H1 (cell line): ENCODE measurements around the gene RABEP2. TPM values are rescaled to one million over a fixed set of nuclear protein-coding genes. Genes with fewer than 3 reads are reported as not detected.
A peak's percentile ranks its signal among the peaks of the same experiment; 100 is the strongest.

Experiments used
- GABPA ChIP-seq: IDR thresholded peaks from 2 replicates; pipeline ENCODE4 v1.6.1; 2011; ENCODE audit warnings: mild to moderate bottlenecking, low read length, moderate library complexity, borderline replicate concordance; ENCODE audit not compliant: insufficient read depth
- RAD21 ChIP-seq, 2 experiments: IDR thresholded peaks in 1 of 2; conservative IDR thresholded peaks in 1 of 2; 2 replicates each; pipeline ENCODE4 v1.6.1; 2011; ENCODE audit warnings: low read depth in 2 of 2, low read length in 2 of 2, improper control_type of control experiment in 1 of 2, inconsistent platforms in 1 of 2, mild to moderate bottlenecking in 1 of 2, moderate library complexity in 1 of 2
- polyA plus RNA-seq, 7 experiments: library from polyadenylated mRNA; depleted of rRNA in 3 of 7; stranded (reverse) in 5 of 7; unstranded in 2 of 7; fragments of >200 nt in 5 of 7; fragments of 200-250 nt in 2 of 7; gene quantifications; 1 replicate in 5 of 7; 2 replicates in 1 of 7; 4 replicates in 1 of 7; pipeline versions ENCODE4 v1.2.1 to v1.2.3, GENCODE V29; 2011 to 2013; ENCODE audit warnings: missing spikeins in 2 of 7, mixed read lengths in 2 of 7
- total RNA-seq: library from RNA; stranded (reverse); fragmentation: NEBNext Ultra II Directional; extraction: Animal tissue kit (Norgen Biotek cat#: 25700); gene quantifications from 2 replicates; pipeline ENCODE4 v1.2.1, GENCODE V29; 2021
- TF ChIP-seq, protein P1 (sequence below): IDR thresholded peaks from 2 replicates; pipeline ENCODE4 v1.6.1; 2012; ENCODE audit warnings: inconsistent platforms

RABEP2 gene
- total and polyA plus RNA-seq, 2 of the 8 experiments (the other 6 are each of a cell fraction or from before 2014, with no cell fraction given), result 10.4 to 14.9 TPM

DNA sequence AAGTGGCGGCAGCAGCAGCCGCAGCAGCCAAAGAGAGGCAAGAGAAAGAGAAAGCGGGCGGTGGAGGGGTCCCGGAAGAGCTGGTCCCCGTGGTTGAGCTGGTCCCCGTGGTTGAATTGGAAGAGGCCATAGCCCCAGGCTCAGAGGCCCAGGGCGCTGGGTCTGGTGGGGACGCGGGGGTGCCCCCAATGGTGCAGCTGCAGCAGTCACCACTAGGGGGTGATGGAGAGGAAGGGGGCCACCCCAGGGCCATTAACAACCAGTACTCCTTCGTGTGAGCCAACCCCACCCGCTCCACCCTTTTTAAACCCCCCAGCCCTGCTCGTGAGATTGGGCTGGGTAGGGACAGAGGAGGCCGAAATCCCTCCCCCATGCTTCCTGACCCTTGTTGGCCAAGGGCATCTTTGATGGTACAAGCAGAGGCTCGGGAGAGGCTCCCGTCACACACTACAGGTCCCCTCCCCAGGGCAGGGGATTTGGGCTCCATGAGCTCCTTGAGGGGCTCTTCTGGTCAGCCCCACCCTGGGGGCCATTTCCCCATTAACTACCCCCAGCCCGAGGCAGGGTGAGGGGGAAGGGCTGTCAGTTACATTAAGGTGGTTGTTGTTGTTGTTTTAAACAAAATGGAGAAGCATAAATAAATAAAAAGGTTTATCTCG lies 51.4 kb downstream of the RABEP2 start (continued):
- TF ChIP-seq RAD21 (IDR thresholded peaks at IDR 0.05 in 1 of 2, conservative IDR thresholded peaks at IDR 0.05 in 1 of 2; ENCODE audit: low read depth in 2 of 2, low read length in 2 of 2) (peak; percentile 55 to 67), GABPA (peak; percentile 48; the same call in 1 of the 2 replicates)
- TF ChIP-seq, protein P1, sequence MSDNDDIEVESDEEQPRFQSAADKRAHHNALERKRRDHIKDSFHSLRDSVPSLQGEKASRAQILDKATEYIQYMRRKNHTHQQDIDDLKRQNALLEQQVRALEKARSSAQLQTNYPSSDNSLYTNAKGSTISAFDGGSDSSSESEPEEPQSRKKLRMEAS, result no peak
